KOPT-K1 (cell line): ENCODE data around the gene GALNT2.
A peak's percentile ranks its signal among the peaks of the same experiment; 100 is the strongest.

Source experiments
- H3K27ac ChIP-seq: fragments of 200-600 bp; sonication (generic); 2 replicates; pipeline ENCODE4 v1.5.1; 2016; ENCODE audit warnings: antibody characterized with exemption, mild to moderate bottlenecking, low read depth, low read length; ENCODE audit not compliant: poor library complexity, severe bottlenecking
- H3K36me3 ChIP-seq: fragments of 200-600 bp; sonication (generic); 2 replicates; pipeline ENCODE4 v1.5.1; 2017; ENCODE audit warnings: antibody characterized with exemption, mild to moderate bottlenecking, low read length, moderate library complexity; ENCODE audit not compliant: insufficient read depth
- H3K9me3 ChIP-seq: fragments of 200-600 bp; sonication (generic); 2 replicates; pipeline ENCODE4 v1.5.1; 2017; ENCODE audit warnings: antibody characterized with exemption, low read length, mild to moderate bottlenecking; ENCODE audit not compliant: insufficient read depth, poor library complexity, severe bottlenecking

The GALNT2 gene

GRCh38 chr1:230087028-230087716 lies 20.1 kb downstream of the GALNT2 start:
- H3K9me3 ChIP-seq = no peaks in the 10 kb centered on the region
- H3K36me3 ChIP-seq = peaks cover 36% of the 10 kb centered on the region
- peak overlapping the region; percentile 94 for H3K27ac ChIP-seq

GRCh38 chr1:230087717-230088105 lies 20.7 kb downstream of the GALNT2 start:
- Histone ChIP-seq H3K9me3 (no peaks in the 10 kb centered on the region), H3K36me3 (peaks cover 37% of the 10 kb centered on the region), H3K27ac (peak overlapping the region; percentile 94)

- Histone ChIP-seq H3K9me3 (no peaks in the 10 kb centered on the region), H3K27ac (peak overlapping the region; percentile 94), H3K36me3 (peaks cover 59% of the 10 kb centered on the region)
Observed at GRCh38 chr1:230090194-230090711, 23.2 kb downstream of the GALNT2 start.

- Histone ChIP-seq H3K27ac (peak overlapping the region; percentile 60), H3K36me3 (peaks cover 73% of the 10 kb centered on the region), H3K9me3 (no peaks in the 10 kb centered on the region)
Observed at GRCh38 chr1:230091473-230092231, 24.6 kb downstream of the GALNT2 start.

- no peak overlapping the region for H3K27ac ChIP-seq
- no peaks in the 10 kb centered on the region for H3K9me3 ChIP-seq
- peaks cover 89% of the 10 kb centered on the region for H3K36me3 ChIP-seq
Observed at GRCh38 chr1:230094746-230095145, 27.7 kb downstream of the GALNT2 start.

GRCh38 chr1:230095938-230096337 lies 28.9 kb downstream of the GALNT2 start:
- H3K27ac ChIP-seq = peak overlapping the region; percentile 42
- peaks cover 77% of the 10 kb centered on the region for H3K36me3 ChIP-seq
- H3K9me3 ChIP-seq = no peaks in the 10 kb centered on the region

GRCh38 chr1:230097370-230097769 lies 30.3 kb downstream of the GALNT2 start:
- Histone ChIP-seq H3K36me3 (peaks cover 63% of the 10 kb centered on the region), H3K9me3 (no peaks in the 10 kb centered on the region), H3K27ac (no peak overlapping the region)

GRCh38 chr1:230098723-230099122 lies 31.7 kb downstream of the GALNT2 start:
- no peaks in the 10 kb centered on the region for H3K9me3 ChIP-seq
- peaks cover 50% of the 10 kb centered on the region for H3K36me3 ChIP-seq
- H3K27ac ChIP-seq = peak overlapping the region; percentile 19

- Histone ChIP-seq H3K9me3 (no peaks in the 10 kb centered on the region), H3K36me3 (peaks cover 46% of the 10 kb centered on the region), H3K27ac (peak overlapping the region; percentile 19)
Observed at GRCh38 chr1:230099465-230099864, 32.4 kb downstream of the GALNT2 start.

GRCh38 chr1:230100932-230101331 lies 33.9 kb downstream of the GALNT2 start:
- Histone ChIP-seq H3K36me3 (peaks cover 37% of the 10 kb centered on the region), H3K9me3 (no peaks in the 10 kb centered on the region), H3K27ac (peak overlapping the region; percentile 77)

GRCh38 chr1:230101556-230101955 lies 34.5 kb downstream of the GALNT2 start:
- Histone ChIP-seq H3K36me3 (peaks cover 35% of the 10 kb centered on the region), H3K27ac (peak overlapping the region; percentile 77), H3K9me3 (no peaks in the 10 kb centered on the region)

GRCh38 chr1:230102046-230102445 lies 35.0 kb downstream of the GALNT2 start:
- H3K27ac ChIP-seq = peak overlapping the region; percentile 77
- peaks cover 34% of the 10 kb centered on the region for H3K36me3 ChIP-seq
- H3K9me3 ChIP-seq = no peaks in the 10 kb centered on the region

- Histone ChIP-seq H3K27ac (peak overlapping the region; percentile 77), H3K36me3 (peaks cover 34% of the 10 kb centered on the region), H3K9me3 (no peaks in the 10 kb centered on the region)
Observed at GRCh38 chr1:230102472-230102871, 35.4 kb downstream of the GALNT2 start.

GRCh38 chr1:230103306-230104173 lies 36.5 kb downstream of the GALNT2 start:
- H3K9me3 ChIP-seq = no peaks in the 10 kb centered on the region
- peak overlapping the region; percentile 77 for H3K27ac ChIP-seq
- H3K36me3 ChIP-seq = peaks cover 36% of the 10 kb centered on the region
